Gastrocnemius medialis (tissue), 4 donors: ENCODE data around the gene CHI3L2.

ENCODE experiments used
- POLR2A ChIP-seq, 2 donors: fragments of 450-650 bp; IDR thresholded peaks; one replicate each; pipeline ENCODE4 v1.6.1; 2017; ENCODE audit warnings: antibody characterized with exemption in 2 of 2, mild to moderate bottlenecking in 2 of 2, moderate library complexity in 2 of 2
- TF ChIP-seq, protein P1 (sequence below), 5 experiments: fragments of 450-650 bp in 3 of 5; fragments of 200-600 bp in 2 of 5; sonication (generic) in 2 of 5; IDR thresholded peaks in 4 of 5; conservative IDR thresholded peaks in 1 of 5; 1 replicate in 4 of 5; 2 replicates in 1 of 5; pipeline ENCODE4 v1.5.1; 2016 to 2019; ENCODE audit warnings: antibody characterized with exemption in 5 of 5, mild to moderate bottlenecking in 3 of 5, moderate library complexity in 3 of 5

DNA sequence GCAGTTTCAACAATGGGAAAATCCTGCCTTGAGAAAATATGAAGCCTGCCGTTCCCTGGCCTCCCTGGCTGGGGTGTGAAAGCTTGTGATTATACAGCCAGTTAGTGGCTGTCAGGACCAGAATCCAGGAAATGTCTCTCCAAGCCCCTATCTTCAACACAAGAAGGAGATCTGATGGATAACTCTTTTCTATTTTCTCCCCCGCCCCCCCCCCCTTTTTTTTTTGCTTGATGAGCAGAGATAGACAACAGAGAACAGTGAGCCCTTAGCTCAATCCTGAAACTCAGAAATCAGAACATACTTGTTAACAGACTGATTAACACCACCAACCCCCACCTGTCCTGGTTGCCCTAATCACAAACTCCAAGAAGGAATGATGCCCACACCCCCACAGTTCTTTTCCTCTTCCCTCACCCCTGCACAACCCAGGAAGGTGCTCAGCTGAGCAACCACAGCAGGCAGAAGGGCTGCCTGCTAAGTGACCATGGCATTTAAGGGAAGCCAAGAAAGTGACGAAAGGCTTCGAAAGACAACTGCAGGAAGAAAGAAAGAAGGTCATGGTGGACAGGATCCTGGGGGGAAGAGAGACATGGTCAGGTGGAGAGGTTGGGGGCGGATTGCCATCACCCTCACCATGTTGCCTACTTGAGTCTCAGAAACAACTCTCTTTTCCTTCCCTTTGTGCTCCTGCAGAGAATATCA is 14.7 kb upstream of the CHI3L2 start:
- TF ChIP-seq POLR2A (IDR thresholded peaks at IDR 0.05): no peak
- TF ChIP-seq, protein P1, sequence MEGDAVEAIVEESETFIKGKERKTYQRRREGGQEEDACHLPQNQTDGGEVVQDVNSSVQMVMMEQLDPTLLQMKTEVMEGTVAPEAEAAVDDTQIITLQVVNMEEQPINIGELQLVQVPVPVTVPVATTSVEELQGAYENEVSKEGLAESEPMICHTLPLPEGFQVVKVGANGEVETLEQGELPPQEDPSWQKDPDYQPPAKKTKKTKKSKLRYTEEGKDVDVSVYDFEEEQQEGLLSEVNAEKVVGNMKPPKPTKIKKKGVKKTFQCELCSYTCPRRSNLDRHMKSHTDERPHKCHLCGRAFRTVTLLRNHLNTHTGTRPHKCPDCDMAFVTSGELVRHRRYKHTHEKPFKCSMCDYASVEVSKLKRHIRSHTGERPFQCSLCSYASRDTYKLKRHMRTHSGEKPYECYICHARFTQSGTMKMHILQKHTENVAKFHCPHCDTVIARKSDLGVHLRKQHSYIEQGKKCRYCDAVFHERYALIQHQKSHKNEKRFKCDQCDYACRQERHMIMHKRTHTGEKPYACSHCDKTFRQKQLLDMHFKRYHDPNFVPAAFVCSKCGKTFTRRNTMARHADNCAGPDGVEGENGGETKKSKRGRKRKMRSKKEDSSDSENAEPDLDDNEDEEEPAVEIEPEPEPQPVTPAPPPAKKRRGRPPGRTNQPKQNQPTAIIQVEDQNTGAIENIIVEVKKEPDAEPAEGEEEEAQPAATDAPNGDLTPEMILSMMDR (IDR thresholded peaks at IDR 0.05 in 4 of 5, conservative IDR thresholded peaks at IDR 0.05 in 1 of 5): no peak
